H1 (cell line): ENCODE data around the gene ABCC4.

Source experiments
- CTCF ChIP-seq, 3 experiments: IDR thresholded peaks; 1 replicate in 2 of 3; 2 replicates in 1 of 3; pipeline versions ENCODE4 v1.5.1 to v1.6.1; 2011; ENCODE audit warnings: low read length in 3 of 3, mild to moderate bottlenecking in 3 of 3, inconsistent platforms in 2 of 3, low read depth in 1 of 3, moderate library complexity in 1 of 3; ENCODE audit not compliant: insufficient read depth in 1 of 3; ENCODE audit errors: control extremely low read depth in 1 of 3
- EZH2 ChIP-seq: fragments of 200-600 bp; sonication (generic); IDR thresholded peaks from 2 replicates; pipeline ENCODE4 v1.7.1; 2012; ENCODE audit warnings: low read depth, mild to moderate bottlenecking, moderate library complexity, low read length, inconsistent platforms; ENCODE audit not compliant: severe bottlenecking
- RXRA ChIP-seq: IDR thresholded peaks from 2 replicates; pipeline ENCODE4 v1.6.1; 2011; ENCODE audit warnings: low read depth, mild to moderate bottlenecking, low read length, moderate library complexity; ENCODE audit not compliant: insufficient read depth
- TEAD4 ChIP-seq: IDR thresholded peaks from 2 replicates; pipeline ENCODE4 v1.6.1; 2012; ENCODE audit warnings: low read depth, low read length, inconsistent platforms, mixed read lengths

DNA sequence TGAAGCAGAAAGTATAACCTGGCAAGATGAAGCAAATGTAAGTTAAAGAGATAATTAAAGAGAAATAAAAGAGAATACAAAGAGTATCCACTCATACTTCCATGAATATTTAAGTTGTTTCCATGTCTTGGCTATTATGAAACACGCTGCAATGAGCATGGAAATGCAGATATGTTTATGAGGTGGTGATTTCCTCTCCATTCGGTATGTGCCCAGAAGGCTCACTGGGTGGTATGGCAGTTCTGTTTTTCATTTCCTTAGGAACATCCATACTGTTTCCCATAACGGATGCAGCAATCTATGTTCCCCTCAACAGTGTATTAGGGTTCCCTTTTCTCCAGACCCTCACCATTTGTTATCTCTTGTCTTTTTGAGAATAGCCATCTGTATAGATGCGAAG lies 316.3 kb downstream of the ABCC4 start:
- TF ChIP-seq CTCF (IDR thresholded peaks at IDR 0.05; ENCODE audit: control extremely low read depth in 1 of 3, insufficient read depth in 1 of 3, low read depth in 1 of 3, low read length in 3 of 3), result no peak
- no peak for TF ChIP-seq EZH2
- no peak for TF ChIP-seq TEAD4
- TF ChIP-seq RXRA, result no peak
